HCT116 (cell line): ENCODE results near the gene SAMD9L. TPM values are rescaled to one million over a fixed set of nuclear protein-coding genes. Genes with fewer than 3 reads are reported as not detected.

Experiments
- ATAC-seq: fragments of 200-7000 bp; cut with Tn5 transposase; 2 replicates; pipeline ENCODE4 v1.9.1; 2020; ENCODE audit warnings: mild to moderate bottlenecking, moderate library complexity
- BruUV-seq: library from RNA; stranded (reverse); fragments of 400-500 nt; replicated peaks from 2 replicates; lab custom pipeline; 2021; lab: Mats Ljungman, UMichigan
- CTCF ChIA-PET: fragments of 300-600 bp; sonication (Branson Sonifier 250); formaldehyde crosslinking; loops from one replicate; lab custom pipeline; 2021; ENCODE audit warnings: antibody characterized with exemption; lab: Charles Lee
- POLR2A ChIA-PET: fragments of 300-600, 350-600 bp; sonication (Branson Sonifier 250); formaldehyde crosslinking; loops from one replicate; lab custom pipeline; 2021; ENCODE audit warnings: antibody characterized with exemption; lab: Charles Lee
- RAD21 ChIA-PET, 2 experiments: fragments of 300-600 bp; sonication (Branson Sonifier 250); formaldehyde crosslinking; loops; one replicate each; lab custom pipeline; 2023; ENCODE audit warnings: low total read pairs in 2 of 2; ENCODE audit not compliant: uncharacterized antibody in 2 of 2, unreplicated experiment in 2 of 2, low non-redundant PET in 1 of 2; lab: Charles Lee
- DNase-seq: peaks from one replicate; pipeline ENCODE4 v3.0.0-alpha.2; 2010; ENCODE audit warnings: low read depth, low spot score
- H2AFZ ChIP-seq: fragments of 200-600 bp; shearing (Covaris generic), sonication (generic); 2 replicates; pipeline ENCODE4 v1.6.1; 2017; ENCODE audit warnings: low read depth, mixed run types, mixed read lengths, antibody characterized with exemption, low read length; ENCODE audit not compliant: poor library complexity, severe bottlenecking
- H3K27ac ChIP-seq: 2 replicates; pipeline ENCODE4 v1.5.1; 2012; ENCODE audit warnings: low read depth, low read length
- H3K27me3 ChIP-seq: fragments of 200-600 bp; sonication (generic); 2 replicates; pipeline ENCODE4 v1.6.1; 2016; ENCODE audit warnings: mixed run types, low read length, mixed read lengths; ENCODE audit not compliant: insufficient read depth
- H3K36me3 ChIP-seq, 2 experiments: fragments of 200-500 bp in 1 of 2; fragments of 200-600 bp in 1 of 2; sonication (Bioruptor generic) in 1 of 2; sonication (generic) in 1 of 2; 2 replicates each; pipeline versions ENCODE4 v1.5.1 to v1.6.1; 2014 to 2016; ENCODE audit warnings: low read length in 2 of 2, inconsistent platforms in 1 of 2, mixed read lengths in 1 of 2, mixed run types in 1 of 2; ENCODE audit not compliant: insufficient read depth in 2 of 2, control insufficient read depth in 1 of 2
- H3K4me1 ChIP-seq, 2 experiments: fragments of 200-600 bp in 1 of 2; sonication (generic) in 1 of 2; 2 replicates each; pipeline versions ENCODE4 v1.5.1 to v1.6.1; 2012 to 2017; ENCODE audit warnings: low read length in 2 of 2, inconsistent platforms in 1 of 2, mild to moderate bottlenecking in 1 of 2, mixed read lengths in 1 of 2, mixed run types in 1 of 2, moderate library complexity in 1 of 2; ENCODE audit not compliant: insufficient read depth in 2 of 2, control insufficient read depth in 1 of 2
- H3K4me2 ChIP-seq: fragments of 200-600 bp; sonication (generic); 2 replicates; pipeline ENCODE4 v1.6.1; 2017; ENCODE audit warnings: mixed run types, low read length, mixed read lengths
- H3K4me3 ChIP-seq, 2 experiments: fragments of 200-600 bp in 1 of 2; sonication (generic) in 1 of 2; replicated peaks in 1 of 2; 2 replicates each; pipeline ENCODE4 v1.5.1; 2011 to 2016; ENCODE audit warnings: low read length in 2 of 2, control low read depth in 1 of 2, low read depth in 1 of 2, mild to moderate bottlenecking in 1 of 2, mixed read lengths in 1 of 2, mixed run types in 1 of 2
- H3K79me2 ChIP-seq: fragments of 200-600 bp; sonication (generic); 2 replicates; pipeline ENCODE4 v1.6.1; 2017; ENCODE audit warnings: mild to moderate bottlenecking, mixed run types, low read length, moderate library complexity, mixed read lengths; ENCODE audit not compliant: insufficient read depth
- H3K9ac ChIP-seq: fragments of 200-600 bp; sonication (generic); 2 replicates; pipeline ENCODE4 v1.6.1; 2016; ENCODE audit warnings: low read length, mixed read lengths
- H3K9me2 ChIP-seq: fragments of 200-600 bp; sonication (generic), shearing (Covaris generic); 2 replicates; pipeline ENCODE4 v1.6.1; 2017; ENCODE audit warnings: mixed run types, mild to moderate bottlenecking, moderate library complexity; ENCODE audit not compliant: insufficient read depth
- H3K9me3 ChIP-seq, 2 experiments: fragments of 200-500 bp in 1 of 2; fragments of 200-600 bp in 1 of 2; sonication (Bioruptor generic) in 1 of 2; sonication (generic) in 1 of 2; 2 replicates each; pipeline ENCODE4 v1.6.1; 2014 to 2017; ENCODE audit warnings: low read length in 2 of 2, mixed read lengths in 2 of 2, inconsistent platforms in 1 of 2, low read depth in 1 of 2, mild to moderate bottlenecking in 1 of 2, mixed run types in 1 of 2, moderate library complexity in 1 of 2; ENCODE audit not compliant: control insufficient read depth in 1 of 2, insufficient read depth in 1 of 2
- H4K20me1 ChIP-seq: fragments of 200-600 bp; sonication (generic), shearing (Covaris generic); 2 replicates; pipeline ENCODE4 v1.6.1; 2017; ENCODE audit warnings: mixed run types, mild to moderate bottlenecking, moderate library complexity; ENCODE audit not compliant: insufficient read depth
- ATF3 ChIP-seq: IDR thresholded peaks from 2 replicates; pipeline ENCODE4 v1.6.1; 2012
- CBX3 ChIP-seq: IDR thresholded peaks from 2 replicates; pipeline ENCODE4 v1.6.1; 2012; ENCODE audit warnings: low read depth
- CTCF ChIP-seq, 3 experiments: fragments of 200-600 bp in 1 of 3; sonication (generic) in 1 of 3; IDR thresholded peaks in 2 of 3; conservative IDR thresholded peaks in 1 of 3; 2 replicates each; pipeline ENCODE4 v1.5.1; 2012 to 2017; ENCODE audit warnings: low read depth in 2 of 3, low read length in 2 of 3, antibody characterized with exemption in 1 of 3, borderline replicate concordance in 1 of 3, control low read depth in 1 of 3, mild to moderate bottlenecking in 1 of 3, mixed read lengths in 1 of 3, mixed run types in 1 of 3, moderate library complexity in 1 of 3; ENCODE audit not compliant: insufficient read depth in 1 of 3
- EGR1 ChIP-seq: IDR thresholded peaks from 2 replicates; pipeline ENCODE4 v1.6.1; 2012; ENCODE audit warnings: low read depth
- ELF1 ChIP-seq: IDR thresholded peaks from 2 replicates; pipeline ENCODE4 v1.6.1; 2012; ENCODE audit warnings: low read depth, borderline replicate concordance
- EZH2 ChIP-seq: fragments of 200-600 bp; sonication (generic); IDR thresholded peaks from 2 replicates; pipeline ENCODE4 v1.6.1; 2017; ENCODE audit warnings: antibody characterized with exemption, mixed run types
- FOSL1 ChIP-seq: IDR thresholded peaks from 2 replicates; pipeline ENCODE4 v1.6.1; 2012; ENCODE audit warnings: low read depth
- MAX ChIP-seq: IDR thresholded peaks from 2 replicates; pipeline ENCODE4 v1.6.1; 2012
- RAD21 ChIP-seq: IDR thresholded peaks from 2 replicates; pipeline ENCODE4 v1.6.1; 2012; ENCODE audit warnings: low read depth, mild to moderate bottlenecking
- REST ChIP-seq: IDR thresholded peaks from 2 replicates; pipeline ENCODE4 v1.6.1; 2012; ENCODE audit warnings: low read depth
- SIN3A ChIP-seq: IDR thresholded peaks from 2 replicates; pipeline ENCODE4 v1.6.1; 2012; ENCODE audit warnings: low read depth
- SP1 ChIP-seq: IDR thresholded peaks from 2 replicates; pipeline ENCODE4 v1.6.1; 2012; ENCODE audit warnings: low read depth
- SRF ChIP-seq: IDR thresholded peaks from 2 replicates; pipeline ENCODE4 v1.6.1; 2012; ENCODE audit warnings: low read depth
- ZFX ChIP-seq: fragments of 450-650 bp; IDR thresholded peaks from 2 replicates; pipeline ENCODE4 v1.6.1; 2017
- ZNF274 ChIP-seq: fragments of 200-500 bp; sonication (Bioruptor generic); IDR thresholded peaks from 2 replicates; pipeline ENCODE4 v1.6.1; 2014; ENCODE audit warnings: mild to moderate bottlenecking, low read depth, low read length, inconsistent platforms
- intact Hi-C: fragments of 100-400 bp; cut with micrococcal nuclease; formaldehyde crosslinking; loops from 2 replicates; pipeline ENCODE4 v1.10.0; 2022
- total RNA-seq: library from RNA; stranded (reverse); gene quantifications from one replicate; pipeline ENCODE4 v1.2.1, GENCODE V29; 2021; ENCODE audit not compliant: unreplicated experiment

Gene SAMD9L
- total RNA-seq, 1 experiment from 2014 or later, result 0.15 TPM

GRCh38 chr7:93172683-93173082 lies 24.5 kb upstream of the SAMD9L start:
- intact Hi-C loops, result no loop called here
- H3K4me1 ChIP-seq, result no peaks in the 10 kb centered on the region
- no peak overlapping the region for H3K27ac ChIP-seq
- no peak overlapping the region for H3K4me3 ChIP-seq
- no peak overlapping the region for H3K4me2 ChIP-seq
- H2AFZ ChIP-seq, result no peak overlapping the region
- no peaks in the 10 kb centered on the region for H3K79me2 ChIP-seq
- CTCF ChIA-PET, result no interaction called here
- no peak for DNase-seq
- no peak overlapping the region for H3K9ac ChIP-seq
- RAD21 ChIA-PET, result no interaction called here
- POLR2A ChIA-PET, result no interaction called here
- no peak for TF ChIP-seq ELF1
- no peak for TF ChIP-seq EGR1
- no peak for TF ChIP-seq FOSL1
- no peak for TF ChIP-seq SIN3A
- TF ChIP-seq SRF, result no peak
- TF ChIP-seq ZFX, result no peak
- no peak for TF ChIP-seq ZNF274
- TF ChIP-seq ATF3, result no peak
- TF ChIP-seq SP1, result no peak
- TF ChIP-seq, all 23 proteins: peak for 0
- H4K20me1 ChIP-seq, result no peaks in the 10 kb centered on the region
- peaks cover 11% of the 10 kb centered on the region; the same call in 1 of the 2 replicates for H3K27me3 ChIP-seq
- BruUV-seq, result no TSS peak
- H3K9me3 ChIP-seq, result no peaks in the 10 kb centered on the region; a peak in 1 of 4 replicates
- ATAC-seq, result no peak
- no peaks in the 10 kb centered on the region for H3K9me2 ChIP-seq
- H3K36me3 ChIP-seq, result no peaks in the 10 kb centered on the region

- DNase-seq, result no peak
- ATAC-seq, result no peak
- TF ChIP-seq CBX3 (no peak; the same call in 1 of the 2 replicates), MAX (no peak), REST (no peak), EZH2 (no peak), SP1 (no peak), ZFX (no peak), SRF (no peak), CTCF (IDR thresholded peaks at IDR 0.05 in 2 of 3, conservative IDR thresholded peaks at IDR 0.05 in 1 of 3; ENCODE audit: borderline replicate concordance in 1 of 3, insufficient read depth in 1 of 3, low read depth in 2 of 3, low read length in 2 of 3) (no peak), RAD21 (no peak)
These were observed 23.5 kb upstream of the SAMD9L start for GRCh38 chr7:93171606-93172226.

More at GRCh38 chr7:93171606-93172226, 23.5 kb upstream of the SAMD9L start:
- Histone ChIP-seq H3K9ac (no peak overlapping the region), H3K36me3 (no peaks in the 10 kb centered on the region), H3K27ac (no peak overlapping the region), H2AFZ (no peak overlapping the region), H3K9me3 (no peaks in the 10 kb centered on the region; a peak in 1 of 4 replicates), H3K4me1 (no peaks in the 10 kb centered on the region), H3K4me2 (no peak overlapping the region), H4K20me1 (no peaks in the 10 kb centered on the region), H3K79me2 (no peaks in the 10 kb centered on the region), H3K27me3 (0 out of 2 replicates have a peak, but pooled peaks cover 2% of the 10 kb centered on the region), H3K4me3 (no peak overlapping the region), H3K9me2 (no peaks in the 10 kb centered on the region)
- ChIA-PET RAD21 (no interaction called here), POLR2A (no interaction called here), CTCF (no interaction called here)
- BruUV-seq, result no TSS peak
- intact Hi-C loops, result no loop called here
